Suprapubic skin (tissue), 4 donors: ENCODE measurements around the gene CABLES1. TPM values are rescaled to one million over a fixed set of nuclear protein-coding genes. Genes with fewer than 3 reads are reported as not detected.
A peak's percentile ranks its signal among the peaks of the same experiment; 100 is the strongest.

Source experiments
- DNase-seq, 2 donors: peaks; one replicate each; pipeline ENCODE4 v3.0.0-alpha.2; 2019; ENCODE audit warnings: low spot score in 2 of 2
- H3K27ac ChIP-seq: fragments of 200-600 bp; sonication (generic); one replicate; pipeline ENCODE4 v1.5.1; 2019
- H3K27me3 ChIP-seq: fragments of 200-600 bp; sonication (generic); one replicate; pipeline ENCODE4 v1.5.1; 2019
- H3K36me3 ChIP-seq: fragments of 200-600 bp; sonication (generic); one replicate; pipeline ENCODE4 v1.5.1; 2019
- H3K4me1 ChIP-seq: fragments of 200-600 bp; sonication (generic); one replicate; pipeline ENCODE4 v1.5.1; 2019
- H3K4me3 ChIP-seq: fragments of 200-600 bp; sonication (generic); one replicate; pipeline ENCODE4 v1.5.1; 2019; ENCODE audit warnings: mild to moderate bottlenecking
- H3K9me3 ChIP-seq: fragments of 200-600 bp; sonication (generic); one replicate; pipeline ENCODE4 v1.5.1; 2019
- EP300 ChIP-seq: sonication (generic); formaldehyde crosslinking; IDR thresholded peaks from one replicate; pipeline ENCODE4 v1.6.1; 2017; ENCODE audit warnings: antibody characterized with exemption
- POLR2A ChIP-seq, 2 donors: fragments of 450-650 bp; IDR thresholded peaks; one replicate each; pipeline ENCODE4 v1.6.1; 2017; ENCODE audit warnings: antibody characterized with exemption in 2 of 2, mild to moderate bottlenecking in 2 of 2, moderate library complexity in 2 of 2
- POLR2AphosphoS5 ChIP-seq, 3 donors: sonication (generic); formaldehyde crosslinking; IDR thresholded peaks; one replicate each; pipeline ENCODE4 v1.6.1; 2017; ENCODE audit warnings: antibody characterized with exemption in 3 of 3
- WGBS: methylation state at CpG from one replicate; pipeline ENCODE4 v1.1.5; 2018; 5-methylcytosine and 5-hydroxymethylcytosine counted together
- total RNA-seq, 4 donors: library from RNA; depleted of rRNA; stranded (reverse); fragments of >200 nt; gene quantifications; one replicate each; pipeline ENCODE4 v1.1.0, GENCODE V29; 2016
- TF ChIP-seq, protein P1 (sequence below), 2 donors: fragments of 200-600 bp in 1 of 2; fragments of 450-650 bp in 1 of 2; sonication (generic) in 1 of 2; IDR thresholded peaks; one replicate each; pipeline ENCODE4 v1.5.1; 2016 to 2019; ENCODE audit warnings: antibody characterized with exemption in 2 of 2, mild to moderate bottlenecking in 1 of 2, moderate library complexity in 1 of 2

CABLES1 gene
- total RNA-seq, 4 donors from 2014 or later = 24.9 to 42.2 (median 38.0) TPM

GRCh38 chr18:23144640-23145039 lies 9.4 kb downstream of the CABLES1 start:
- no peak for DNase-seq
- Histone ChIP-seq H3K27me3 (no peaks in the 10 kb centered on the region), H3K9me3 (no peaks in the 10 kb centered on the region), H3K4me3 (no peak overlapping the region), H3K4me1 (peaks cover 43% of the 10 kb centered on the region), H3K36me3 (no peaks in the 10 kb centered on the region), H3K27ac (peak overlapping the region; percentile 73)
- WGBS = 95% methylated on average over 7 of the region's 7 CpGs
- no peak for TF ChIP-seq POLR2A (IDR thresholded peaks at IDR 0.05)
- no peak for TF ChIP-seq EP300
- no peak for TF ChIP-seq POLR2AphosphoS5 (IDR thresholded peaks at IDR 0.05)
- TF ChIP-seq, protein P1, sequence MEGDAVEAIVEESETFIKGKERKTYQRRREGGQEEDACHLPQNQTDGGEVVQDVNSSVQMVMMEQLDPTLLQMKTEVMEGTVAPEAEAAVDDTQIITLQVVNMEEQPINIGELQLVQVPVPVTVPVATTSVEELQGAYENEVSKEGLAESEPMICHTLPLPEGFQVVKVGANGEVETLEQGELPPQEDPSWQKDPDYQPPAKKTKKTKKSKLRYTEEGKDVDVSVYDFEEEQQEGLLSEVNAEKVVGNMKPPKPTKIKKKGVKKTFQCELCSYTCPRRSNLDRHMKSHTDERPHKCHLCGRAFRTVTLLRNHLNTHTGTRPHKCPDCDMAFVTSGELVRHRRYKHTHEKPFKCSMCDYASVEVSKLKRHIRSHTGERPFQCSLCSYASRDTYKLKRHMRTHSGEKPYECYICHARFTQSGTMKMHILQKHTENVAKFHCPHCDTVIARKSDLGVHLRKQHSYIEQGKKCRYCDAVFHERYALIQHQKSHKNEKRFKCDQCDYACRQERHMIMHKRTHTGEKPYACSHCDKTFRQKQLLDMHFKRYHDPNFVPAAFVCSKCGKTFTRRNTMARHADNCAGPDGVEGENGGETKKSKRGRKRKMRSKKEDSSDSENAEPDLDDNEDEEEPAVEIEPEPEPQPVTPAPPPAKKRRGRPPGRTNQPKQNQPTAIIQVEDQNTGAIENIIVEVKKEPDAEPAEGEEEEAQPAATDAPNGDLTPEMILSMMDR (IDR thresholded peaks at IDR 0.05) = no peak

GRCh38 chr18:23145621-23146020 lies 10.3 kb downstream of the CABLES1 start:
- DNase-seq = no peak
- WGBS = 81% methylated on average over 5 of the region's 5 CpGs
- TF ChIP-seq POLR2A (IDR thresholded peaks at IDR 0.05) (no peak), EP300 (no peak), POLR2AphosphoS5 (IDR thresholded peaks at IDR 0.05) (no peak)
- TF ChIP-seq, protein P1 (IDR thresholded peaks at IDR 0.05) = no peak
- Histone ChIP-seq H3K27ac (peak overlapping the region; percentile 66), H3K27me3 (no peaks in the 10 kb centered on the region), H3K4me3 (no peak overlapping the region), H3K9me3 (no peaks in the 10 kb centered on the region), H3K36me3 (no peaks in the 10 kb centered on the region), H3K4me1 (peaks cover 41% of the 10 kb centered on the region)

DNA sequence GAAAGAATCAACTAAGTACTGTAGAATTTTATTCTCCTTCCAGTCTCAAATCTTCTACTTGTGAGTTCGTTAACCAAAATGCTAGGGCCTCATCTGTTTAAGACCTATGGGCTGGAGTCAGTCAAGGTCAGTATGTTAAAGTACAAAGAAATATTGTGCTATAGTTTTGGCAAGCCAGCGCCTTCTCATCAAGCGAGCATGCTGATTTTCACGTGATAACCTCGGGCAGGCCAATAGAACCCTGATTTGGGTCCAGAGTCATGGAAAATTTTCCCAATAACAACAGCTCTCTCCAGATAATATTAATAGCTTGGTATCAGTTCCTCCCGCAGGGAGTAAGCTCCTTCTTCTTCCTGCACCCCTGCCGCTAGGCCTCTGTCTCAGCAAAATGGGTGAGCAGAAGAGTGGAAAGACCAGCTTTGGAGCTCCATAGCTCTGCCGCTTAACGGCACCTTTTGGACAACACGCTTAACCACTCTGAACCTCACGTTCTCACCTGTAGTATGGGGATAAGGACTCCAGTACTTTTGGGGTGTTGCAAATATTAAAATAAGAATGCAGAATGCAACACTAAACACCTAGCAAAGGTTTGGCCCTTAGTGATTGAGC lies 11.7 kb downstream of the CABLES1 start:
- DNase-seq = no peak
- no peak for TF ChIP-seq EP300
- no peak for TF ChIP-seq POLR2A (IDR thresholded peaks at IDR 0.05)
- TF ChIP-seq POLR2AphosphoS5 (IDR thresholded peaks at IDR 0.05) = no peak
- TF ChIP-seq, protein P1 (IDR thresholded peaks at IDR 0.05) = no peak
- WGBS = 84% methylated on average over 11 of the region's 11 CpGs
- Histone ChIP-seq H3K4me3 (no peak overlapping the region), H3K27me3 (no peaks in the 10 kb centered on the region), H3K36me3 (no peaks in the 10 kb centered on the region), H3K4me1 (peaks cover 28% of the 10 kb centered on the region), H3K9me3 (no peaks in the 10 kb centered on the region), H3K27ac (peak overlapping the region; percentile 66)

DNA sequence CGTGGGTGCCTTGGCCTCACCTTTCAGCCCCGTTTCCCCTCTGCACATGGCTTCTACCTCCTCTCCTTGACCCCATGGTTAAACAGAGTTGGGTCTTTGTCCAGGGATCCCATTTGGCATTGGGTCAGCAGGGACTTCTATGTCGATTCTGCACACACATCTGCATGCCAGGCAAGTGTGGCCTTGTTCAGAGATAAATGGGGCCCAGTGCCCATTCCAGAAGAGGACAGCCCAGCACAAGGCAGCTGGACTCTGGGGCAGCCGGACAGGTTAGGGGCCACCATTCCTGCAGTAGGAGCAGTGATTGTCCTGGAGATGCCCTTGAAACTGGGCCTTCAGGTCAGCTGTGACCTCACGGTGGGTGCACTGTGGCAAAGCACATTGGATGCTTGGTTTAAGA lies 13.1 kb downstream of the CABLES1 start:
- WGBS = 85% methylated on average over 5 of the region's 5 CpGs
- Histone ChIP-seq H3K4me1 (peaks cover 14% of the 10 kb centered on the region), H3K27me3 (no peaks in the 10 kb centered on the region), H3K36me3 (no peaks in the 10 kb centered on the region), H3K27ac (no peak overlapping the region), H3K4me3 (no peak overlapping the region), H3K9me3 (no peaks in the 10 kb centered on the region)
- no peak for DNase-seq
- TF ChIP-seq, protein P1 (IDR thresholded peaks at IDR 0.05) = no peak

DNA sequence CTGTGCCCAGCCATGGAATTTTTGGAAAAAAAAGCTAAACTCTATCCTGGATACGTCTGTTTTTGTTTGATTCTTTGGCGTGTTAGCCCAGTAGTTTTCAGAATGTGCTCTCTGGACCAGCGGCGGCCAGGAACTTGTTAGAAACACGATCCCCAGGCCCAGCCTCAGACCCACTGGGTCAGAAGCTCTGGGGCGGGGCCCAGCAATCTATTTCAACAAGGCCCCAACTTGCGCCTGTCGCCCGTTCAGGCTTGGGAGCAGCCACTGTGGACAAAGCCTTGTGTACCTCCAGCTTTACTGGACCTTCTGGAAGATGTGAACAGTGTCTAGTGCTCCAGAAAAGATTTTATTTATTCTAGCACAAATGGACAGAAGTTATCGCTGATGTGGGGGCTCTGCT lies 14.3 kb downstream of the CABLES1 start:
- Histone ChIP-seq H3K4me3 (no peak overlapping the region), H3K4me1 (peaks cover 12% of the 10 kb centered on the region), H3K27me3 (no peaks in the 10 kb centered on the region), H3K36me3 (no peaks in the 10 kb centered on the region), H3K27ac (no peak overlapping the region), H3K9me3 (no peaks in the 10 kb centered on the region)
- WGBS = 76% methylated on average over 10 of the region's 10 CpGs
- TF ChIP-seq, protein P1 (IDR thresholded peaks at IDR 0.05) = no peak
- no peak for TF ChIP-seq POLR2A (IDR thresholded peaks at IDR 0.05)
- TF ChIP-seq EP300 = no peak
- peak in 1 of 2 donors; percentile 52 for DNase-seq
